GM12873 (cell line): ENCODE data around the gene MRPL44.

Experiments used
- CTCF ChIP-seq: IDR thresholded peaks from 2 replicates; pipeline ENCODE4 v1.5.1; 2012; ENCODE audit warnings: low read depth, mild to moderate bottlenecking, moderate library complexity, low read length, control low read depth; ENCODE audit not compliant: insufficient read depth; ENCODE audit errors: missing control alignments

MRPL44 gene

GRCh38 chr2:223941579-223942277, 15.5 kb upstream of the MRPL44 start:
- no peak for TF ChIP-seq CTCF

- no peak for TF ChIP-seq CTCF
These were observed 14.1 kb upstream of the MRPL44 start for GRCh38 chr2:223943135-223943534.

GRCh38 chr2:223943561-223944008, 13.7 kb upstream of the MRPL44 start:
- TF ChIP-seq CTCF: no peak

GRCh38 chr2:223944166-223944702, 13.0 kb upstream of the MRPL44 start:
- no peak for TF ChIP-seq CTCF

- no peak for TF ChIP-seq CTCF
These were observed 12.3 kb upstream of the MRPL44 start, which contains the start of gene WDFY1 for GRCh38 chr2:223944703-223945531. Gene WDFY1, minus strand, starts transcription at chr2:223945335. Its CDS starts 51 bp downstream, at chr2:223945284.

GRCh38 chr2:223945755-223946154, 11.5 kb upstream of the MRPL44 start:
- TF ChIP-seq CTCF: no peak

GRCh38 chr2:223947711-223948205, 9.5 kb upstream of the MRPL44 start:
- TF ChIP-seq CTCF: no peak
